ENCODE results near the gene LAMA3. TPM values are rescaled to one million over a fixed set of nuclear protein-coding genes. Genes with fewer than 3 reads are reported as not detected.

The LAMA3 gene
- total RNA-seq, 1 experiment from 2014 or later, result 26.7 TPM

Other genes with a start within 250 kb of the LAMA3 start
- 25.9 and 26.1 TPM in 2 replicates for gene RIOK3, start 236.2 kb upstream of the LAMA3 start, total RNA-seq (2014; rRNA removed; shearing (Covaris generic); ENCODE audit: low replicate concordance)
- 10.8 and 31.7 TPM in 2 replicates for gene RMC1, start 185.9 kb upstream of the LAMA3 start, total RNA-seq (2014; rRNA removed; shearing (Covaris generic); ENCODE audit: low replicate concordance)
- 33.6 and 37.9 TPM in 2 replicates for gene NPC1, start 102.9 kb upstream of the LAMA3 start, total RNA-seq (2014; rRNA removed; shearing (Covaris generic); ENCODE audit: low replicate concordance)
- gene ANKRD29, start 26.5 kb upstream of the LAMA3 start, total RNA-seq (2014; rRNA removed; shearing (Covaris generic); ENCODE audit: low replicate concordance), result 0.17 and 0.71 TPM in 2 replicates